Iris pigment epithelial cell (primary cell): ENCODE measurements around the gene CSTPP1.
"Not testable (repeated sequence)": the region's sequence is repeated elsewhere in the genome, so short reads cannot be mapped to it uniquely, and the experiment has no call there.

ENCODE experiments used
- DNase-seq: peaks from one replicate; pipeline ENCODE4 v3.0.0-alpha.2; 2011; ENCODE audit warnings: low read depth

CSTPP1 gene

DNA sequence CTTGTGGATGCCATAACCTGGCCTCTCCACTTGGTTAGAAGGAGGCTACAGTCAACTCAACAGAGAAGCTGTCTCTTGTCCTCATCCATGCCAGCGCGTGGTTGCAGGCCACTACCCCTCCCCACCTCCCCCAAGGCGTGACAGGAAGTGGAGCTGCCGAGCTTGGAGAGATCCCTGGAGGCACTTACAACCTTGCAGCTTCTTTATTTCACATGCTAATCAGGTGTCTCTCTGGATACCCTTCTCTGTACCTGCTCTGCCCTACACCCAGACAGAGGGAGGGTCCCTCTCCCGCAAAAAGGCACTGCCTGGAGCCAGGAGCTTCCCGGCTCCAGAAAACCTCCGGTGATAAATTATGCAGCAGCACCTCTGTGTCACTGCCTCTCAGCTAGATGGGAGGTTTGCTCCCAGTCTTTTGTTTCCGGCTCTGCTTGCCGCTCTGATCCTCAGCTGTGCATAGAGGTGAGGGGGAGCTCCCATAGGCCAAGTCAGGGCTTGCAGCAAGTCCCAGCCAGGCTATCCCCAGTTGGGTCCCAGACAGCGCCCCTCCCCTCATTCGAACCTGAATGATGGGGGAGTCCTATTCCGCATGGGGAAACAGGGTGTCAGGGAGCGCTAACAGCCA, 23.9 kb upstream of the CSTPP1 start:
- no peak for DNase-seq

DNA sequence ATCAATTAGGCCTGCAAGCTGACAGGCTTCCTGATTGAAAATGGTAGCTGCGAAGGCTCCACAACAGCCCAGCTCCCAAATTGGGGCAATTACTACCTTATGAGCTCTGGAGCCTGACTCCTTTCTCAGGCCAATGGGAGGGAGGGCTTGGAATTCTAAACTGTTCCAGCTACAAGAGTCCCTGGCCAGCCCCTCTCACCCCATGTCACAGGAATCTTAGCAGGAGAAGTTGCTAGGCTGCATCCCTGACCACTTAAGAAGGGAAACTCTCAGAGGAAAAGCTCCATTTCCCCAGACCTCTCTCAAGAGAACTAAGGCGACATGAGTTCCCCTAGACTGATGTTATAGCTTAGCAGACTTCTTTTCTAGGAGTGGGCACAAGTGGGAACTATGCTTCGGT, 23.1 kb upstream of the CSTPP1 start:
- DNase-seq: no peak

DNA sequence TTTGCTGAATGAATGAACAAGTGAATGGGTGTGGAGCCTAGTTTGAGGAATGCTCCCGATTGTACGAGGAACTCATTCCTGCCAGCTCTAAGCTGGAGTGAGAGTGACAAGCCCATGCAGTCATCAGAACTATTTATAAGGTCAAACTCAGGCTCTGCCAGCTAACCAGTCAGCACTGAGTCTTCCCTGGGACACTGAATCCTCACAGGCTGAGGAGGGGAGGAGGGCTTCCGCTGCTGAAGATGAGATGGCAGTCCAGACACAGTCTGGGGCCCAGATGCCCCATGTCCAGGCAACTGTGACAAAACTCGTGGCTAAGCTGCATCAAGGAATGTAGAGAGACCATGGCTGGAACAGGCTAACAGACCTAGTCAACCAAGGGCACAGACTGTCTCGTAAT, 22.2 kb upstream of the CSTPP1 start:
- DNase-seq: no peak

DNA sequence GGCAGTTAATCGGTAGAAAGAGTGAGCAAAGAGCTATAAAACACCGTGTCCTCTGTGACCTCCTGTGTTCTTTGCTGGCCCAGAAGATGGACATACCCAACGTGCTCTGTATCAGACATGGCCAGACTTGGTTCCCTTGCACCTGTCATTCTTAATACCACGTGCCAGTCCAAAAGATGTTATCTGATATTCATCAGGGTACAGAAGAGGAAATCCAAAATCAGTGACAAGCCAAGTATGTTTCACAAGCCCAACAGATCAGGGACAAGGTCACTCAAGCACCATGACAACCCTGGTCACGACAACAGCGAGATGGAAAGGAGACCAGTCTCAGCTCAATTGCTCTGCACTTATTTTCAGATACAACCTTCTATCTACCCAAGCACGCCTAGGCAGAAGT, 21.7 kb upstream of the CSTPP1 start:
- DNase-seq: no peak

DNA sequence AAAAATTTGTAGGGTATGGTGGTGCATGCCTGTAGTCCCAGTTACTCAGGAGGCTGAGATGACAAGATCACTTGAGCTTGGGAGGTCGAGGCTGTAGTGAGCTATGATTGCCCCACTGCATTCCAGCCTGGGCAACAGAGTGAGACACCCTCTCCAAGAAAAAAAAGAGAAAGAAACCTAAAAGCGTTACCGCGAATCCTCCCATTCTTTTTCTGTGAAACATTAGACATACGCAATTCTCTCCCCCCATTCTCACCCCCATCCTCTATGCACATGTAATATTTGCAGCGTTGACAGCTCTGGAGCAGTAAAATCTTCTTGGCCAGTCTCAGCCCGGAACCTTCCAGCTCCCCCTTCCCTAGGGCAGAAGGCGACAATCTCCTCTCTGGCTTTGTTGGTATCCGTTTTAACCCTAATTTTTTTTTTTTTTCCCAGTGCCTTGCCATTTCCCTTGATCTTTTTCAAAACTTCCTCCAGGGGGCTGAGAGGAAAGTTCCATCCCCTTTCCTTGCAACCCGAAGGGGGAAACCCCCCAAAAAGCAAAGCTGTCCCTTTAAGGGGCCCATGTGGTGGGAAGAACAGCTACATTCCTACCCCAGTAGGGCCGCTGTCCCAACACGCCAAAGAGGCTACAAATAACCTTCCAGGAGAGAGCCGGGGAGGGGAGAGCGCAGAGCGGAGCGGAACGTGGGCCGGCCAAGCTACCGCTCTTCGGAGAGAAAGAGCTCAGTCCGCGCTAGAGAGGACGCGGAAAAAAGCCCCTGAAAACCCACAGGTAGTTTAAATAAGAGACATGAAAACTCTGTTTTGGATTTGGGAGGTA, 20.1 kb upstream of the CSTPP1 start:
- peak; percentile 63 for DNase-seq

DNA sequence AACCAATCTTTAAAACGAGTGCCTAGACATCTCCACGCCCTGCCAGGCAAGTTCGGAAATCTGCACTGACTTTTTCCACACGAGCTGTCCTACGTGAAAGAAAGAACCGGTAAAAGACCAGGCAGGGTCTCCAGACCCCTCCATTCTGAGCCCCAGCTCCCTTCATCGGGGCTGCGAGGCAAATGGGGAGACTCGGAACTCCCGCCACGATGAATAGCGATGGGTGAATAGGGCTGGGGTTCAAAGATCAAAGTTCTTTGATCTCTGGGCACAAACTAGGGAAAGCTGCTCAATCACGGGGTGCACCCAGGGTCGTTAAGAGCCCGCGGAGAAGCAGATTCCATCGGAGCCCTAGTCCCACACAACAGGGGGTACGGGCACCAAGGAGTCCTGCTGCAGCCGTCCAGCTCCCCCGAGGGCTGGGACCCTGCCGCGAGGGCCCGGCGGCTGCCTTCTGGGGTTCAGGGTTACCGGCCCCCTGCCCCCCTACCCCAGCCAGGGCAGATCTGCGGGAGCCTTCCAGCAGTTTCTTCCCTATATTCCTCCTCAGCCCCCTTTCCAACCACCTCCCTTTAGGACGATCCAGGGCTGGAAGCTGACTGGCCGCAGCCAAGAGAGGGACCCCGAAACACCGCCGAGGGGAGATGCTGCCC, 19.3 kb upstream of the CSTPP1 start:
- no peak for DNase-seq

DNA sequence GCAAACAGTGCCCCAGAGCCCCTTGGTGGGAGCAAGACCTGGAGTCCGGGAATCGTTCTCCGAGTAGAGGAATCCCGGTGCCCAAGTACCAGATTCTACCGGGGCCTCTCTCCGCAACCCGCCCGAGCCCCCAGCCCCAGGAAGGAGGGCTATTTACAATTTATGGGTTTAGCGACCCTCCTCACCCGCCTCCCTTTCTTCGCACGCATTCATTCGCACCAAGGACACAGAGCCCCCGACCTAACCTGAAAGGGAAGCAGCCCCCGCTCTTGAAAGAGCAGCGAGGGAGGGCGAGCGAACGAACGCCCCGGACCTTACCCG, 18.8 kb upstream of the CSTPP1 start:
- no peak for DNase-seq

DNA sequence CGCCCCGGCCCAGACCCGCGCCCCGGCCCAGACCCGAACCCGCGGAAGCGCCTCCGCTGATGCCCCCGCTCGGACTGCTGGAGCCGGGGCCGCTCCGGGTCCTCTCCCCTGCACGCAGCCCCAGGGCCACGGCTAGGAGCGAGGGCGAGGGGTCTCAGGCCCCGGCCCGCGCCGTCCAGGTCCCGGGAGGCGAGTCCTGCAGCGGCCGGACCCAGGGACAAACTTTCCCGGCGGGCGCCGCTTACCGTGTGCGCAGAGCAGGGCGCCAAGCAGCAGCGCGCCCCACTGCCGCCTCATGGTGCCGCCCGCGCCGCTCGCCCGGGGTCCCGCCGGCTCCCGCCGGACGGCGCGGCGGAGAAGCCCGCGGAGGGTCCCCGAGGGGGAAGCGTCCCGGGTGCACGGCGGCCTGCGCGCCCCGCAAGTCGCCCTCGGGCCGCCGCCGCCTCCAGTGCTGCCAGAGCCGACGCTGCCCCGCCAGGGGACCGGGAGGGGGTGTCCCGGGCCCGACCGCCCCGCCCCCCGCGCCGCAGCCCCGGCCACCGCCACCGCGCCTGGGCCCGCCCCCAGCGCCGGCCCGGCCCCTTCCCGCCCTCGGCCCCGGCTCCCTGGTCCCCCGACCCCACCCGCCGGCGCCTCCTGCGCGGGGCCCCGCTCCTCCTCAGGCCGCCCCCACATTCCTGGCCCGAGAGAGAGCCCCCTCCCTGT, 18.3 kb upstream of the CSTPP1 start, which contains the start of gene LRP4:
Gene LRP4, minus strand, starts transcription at position 468 of the 705 bp plus-strand sequence. Its CDS starts 171 bp downstream, at position 297.
- DNase-seq: no peak

DNA sequence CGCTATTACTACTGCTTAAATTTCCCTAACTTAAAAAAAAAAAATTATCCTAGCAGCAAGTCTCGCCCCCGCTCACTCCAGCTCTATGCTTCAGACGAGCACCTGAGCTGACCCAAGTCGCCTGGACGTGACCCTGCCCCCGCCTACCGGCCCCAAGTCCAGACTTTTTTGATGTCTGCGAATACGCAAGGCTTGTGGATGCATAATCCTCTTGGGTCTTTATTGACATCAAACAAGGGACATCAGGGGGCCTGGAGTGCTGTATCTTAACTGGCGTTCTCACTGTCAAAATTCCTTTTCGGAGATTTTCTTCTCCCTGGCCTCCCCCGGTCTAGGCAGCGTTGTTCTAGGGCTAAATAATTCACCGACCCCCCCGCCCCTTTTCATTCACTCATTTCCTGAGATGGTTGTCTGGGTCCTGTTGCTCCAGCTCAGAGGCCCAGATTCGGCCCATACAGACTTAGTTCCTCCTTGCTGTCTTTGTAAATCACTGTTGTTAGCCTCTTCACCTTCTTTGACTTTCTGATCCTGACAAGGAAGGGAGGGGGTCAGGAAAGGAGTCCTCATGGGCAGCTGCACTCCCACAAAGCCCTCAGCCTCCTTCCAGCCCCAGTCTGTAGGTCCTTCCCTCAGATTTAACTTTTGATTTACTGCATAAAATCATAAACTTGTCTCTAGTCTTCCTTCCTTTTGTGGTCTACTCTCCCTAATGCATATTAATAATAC, 17.6 kb upstream of the CSTPP1 start:
- no peak for DNase-seq

DNA sequence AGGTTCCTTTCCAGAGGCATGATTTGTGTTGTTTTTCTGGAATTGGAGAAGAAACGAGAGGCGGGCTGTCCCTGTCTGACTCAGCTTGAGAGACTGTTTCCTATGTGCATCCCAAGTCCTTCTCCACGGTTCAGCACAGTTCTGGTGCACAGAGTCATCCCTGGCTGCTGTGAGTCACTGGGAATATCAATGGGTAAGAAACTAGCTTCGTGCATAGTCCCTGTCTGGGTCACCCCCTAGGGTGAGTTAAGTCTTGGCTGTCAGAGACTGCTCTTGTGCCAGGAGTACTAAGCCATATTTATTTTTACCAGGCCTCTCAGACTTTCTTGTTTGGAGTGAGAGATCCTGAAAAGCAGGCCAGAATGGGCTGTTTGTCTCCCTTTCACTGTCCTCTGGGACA, 15.8 kb upstream of the CSTPP1 start:
- DNase-seq: peak; percentile 94

DNA sequence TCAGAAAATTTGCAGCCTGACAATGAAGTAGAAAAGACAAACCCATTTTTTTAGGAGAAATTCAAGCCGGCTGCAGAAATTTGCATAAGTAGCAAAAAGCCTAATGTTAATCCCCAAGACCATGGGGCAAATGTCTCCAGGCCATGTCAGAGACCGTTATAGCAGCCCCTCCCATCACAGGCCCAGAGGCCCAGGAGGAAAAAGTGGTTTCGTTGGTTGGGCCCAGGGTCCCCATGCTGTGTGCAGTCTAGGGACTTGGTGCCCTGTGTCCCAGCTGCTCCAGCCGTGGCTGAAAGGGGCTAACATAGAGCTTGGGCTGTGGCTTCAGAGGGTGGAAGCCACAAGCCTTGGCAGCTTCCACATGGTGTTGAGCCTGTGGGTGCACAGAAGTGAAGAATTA, 8.6 kb upstream of the CSTPP1 start:
- DNase-seq: not testable (repeated sequence)

DNA sequence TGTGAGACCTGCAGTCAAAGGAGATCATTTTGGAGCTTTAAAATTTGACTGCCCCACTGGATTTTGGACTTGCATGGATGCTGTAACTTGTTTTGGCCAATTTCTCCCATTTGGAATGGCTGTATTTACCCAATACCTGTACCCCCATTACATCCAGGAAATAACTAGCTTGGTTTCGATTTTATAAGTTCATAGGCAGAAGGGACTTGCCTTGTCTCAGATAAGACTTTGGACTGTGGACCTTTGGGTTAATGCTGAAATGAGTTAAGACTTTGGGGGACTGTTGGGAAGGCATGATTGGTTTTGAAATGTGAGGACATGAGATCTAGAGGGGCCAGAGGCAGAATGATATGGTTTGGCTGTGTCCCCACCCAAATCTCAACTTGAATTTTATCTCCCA, 7.9 kb upstream of the CSTPP1 start:
- not testable (repeated sequence) for DNase-seq

DNA sequence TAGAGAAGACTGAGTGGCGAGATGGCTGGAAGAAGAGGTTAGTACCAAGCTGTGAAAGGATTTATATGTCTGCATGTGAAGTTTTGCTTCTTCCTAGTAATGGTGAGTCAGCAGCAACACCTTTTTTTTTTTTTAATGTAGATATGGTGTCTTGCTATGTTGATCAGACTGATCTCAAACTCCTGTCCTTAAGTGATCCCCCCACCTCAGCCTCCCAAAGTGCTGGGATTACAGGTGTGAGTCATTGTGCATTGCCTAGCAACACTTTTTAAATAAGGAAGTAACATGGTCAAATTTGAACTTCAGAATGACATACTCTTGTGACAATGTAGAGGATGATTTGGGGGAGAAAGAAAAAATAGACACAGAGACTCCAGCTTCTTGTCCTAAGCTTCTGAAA, 6.5 kb upstream of the CSTPP1 start:
- peak; percentile 64 for DNase-seq

DNA sequence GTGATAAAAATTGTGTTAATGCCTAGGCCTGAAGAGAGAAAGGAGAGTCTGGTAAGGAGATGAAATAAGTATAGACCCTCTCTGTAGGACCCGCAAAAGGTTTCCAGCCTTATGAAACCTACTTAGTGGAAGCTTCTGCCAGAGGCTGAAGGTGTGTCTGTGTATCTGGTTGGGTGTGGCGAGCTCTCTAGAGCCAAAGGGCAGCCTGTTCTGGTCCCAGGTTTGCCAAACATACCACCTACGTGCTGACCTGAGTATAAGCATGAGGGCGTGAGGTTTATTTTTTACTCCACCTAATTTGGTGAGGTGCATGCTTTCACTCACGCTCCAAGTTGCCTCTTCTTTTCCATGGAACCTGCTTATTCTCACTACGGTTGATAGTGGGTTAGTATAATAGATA, 5.6 kb downstream of the CSTPP1 start:
- no peak for DNase-seq

DNA sequence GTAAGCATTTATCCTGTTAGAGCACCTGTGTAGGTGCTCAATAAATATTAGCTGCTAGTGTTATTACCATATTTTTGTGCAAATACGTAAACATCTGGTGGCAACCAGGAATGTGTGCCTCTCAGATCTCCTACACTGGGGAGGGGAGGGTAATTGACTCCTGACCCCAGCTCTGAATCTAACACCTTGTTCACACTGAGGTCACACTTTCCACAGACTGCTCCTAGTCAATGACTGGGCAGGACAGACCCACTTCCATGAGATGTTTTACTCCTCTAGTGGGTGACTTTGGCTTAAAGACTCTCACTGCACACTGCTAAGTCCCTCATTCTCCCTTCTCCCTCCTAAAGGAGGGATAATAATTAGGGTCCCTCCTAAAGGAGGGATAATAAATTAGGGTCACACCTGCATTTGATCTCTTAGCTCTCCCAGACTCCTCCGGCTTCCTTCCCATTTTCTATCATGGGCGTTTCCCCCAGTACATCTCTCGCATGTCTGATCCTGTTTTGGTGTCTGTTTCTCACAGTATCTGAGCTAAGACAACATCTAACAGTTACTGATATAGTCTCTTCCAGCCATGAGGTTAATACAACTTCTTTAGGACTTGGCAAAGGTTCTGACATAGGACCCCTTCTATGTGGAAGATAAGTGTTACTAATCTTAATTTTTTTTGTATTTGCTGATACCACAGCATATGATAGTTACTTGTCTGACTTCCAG, 8.0 kb downstream of the CSTPP1 start:
- no peak for DNase-seq

DNA sequence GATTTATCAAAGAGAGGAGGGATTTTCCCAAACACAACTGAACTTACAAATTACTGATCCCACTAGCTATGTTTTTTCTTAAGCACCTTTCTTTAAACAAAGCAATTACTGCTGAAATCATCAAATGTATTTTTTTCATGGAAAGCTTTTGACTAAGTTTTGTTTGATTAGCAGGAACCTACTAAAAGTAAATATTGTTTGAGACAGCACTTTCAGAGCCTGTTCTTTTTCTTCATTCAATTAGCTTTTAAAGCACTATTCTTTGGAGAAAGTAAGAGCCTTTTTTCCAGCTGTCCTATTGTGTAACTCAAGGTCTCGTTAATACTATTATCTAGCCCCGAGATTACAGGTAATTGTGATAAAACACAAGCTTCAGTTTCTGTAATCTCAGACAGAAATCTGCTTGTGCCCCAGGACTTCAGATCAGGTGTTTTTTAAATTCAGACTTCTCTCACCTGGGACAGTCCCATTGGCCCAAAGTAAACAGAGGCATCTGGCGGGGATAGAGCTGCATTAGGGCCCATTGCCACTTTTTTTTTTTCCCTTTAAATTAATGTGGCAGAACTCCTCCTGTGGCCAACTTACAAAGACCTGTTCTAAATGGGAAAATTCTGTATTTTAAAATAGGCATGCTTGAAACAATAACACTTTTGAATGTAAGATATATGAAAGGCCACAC, 11.0 kb downstream of the CSTPP1 start:
- no peak for DNase-seq

DNA sequence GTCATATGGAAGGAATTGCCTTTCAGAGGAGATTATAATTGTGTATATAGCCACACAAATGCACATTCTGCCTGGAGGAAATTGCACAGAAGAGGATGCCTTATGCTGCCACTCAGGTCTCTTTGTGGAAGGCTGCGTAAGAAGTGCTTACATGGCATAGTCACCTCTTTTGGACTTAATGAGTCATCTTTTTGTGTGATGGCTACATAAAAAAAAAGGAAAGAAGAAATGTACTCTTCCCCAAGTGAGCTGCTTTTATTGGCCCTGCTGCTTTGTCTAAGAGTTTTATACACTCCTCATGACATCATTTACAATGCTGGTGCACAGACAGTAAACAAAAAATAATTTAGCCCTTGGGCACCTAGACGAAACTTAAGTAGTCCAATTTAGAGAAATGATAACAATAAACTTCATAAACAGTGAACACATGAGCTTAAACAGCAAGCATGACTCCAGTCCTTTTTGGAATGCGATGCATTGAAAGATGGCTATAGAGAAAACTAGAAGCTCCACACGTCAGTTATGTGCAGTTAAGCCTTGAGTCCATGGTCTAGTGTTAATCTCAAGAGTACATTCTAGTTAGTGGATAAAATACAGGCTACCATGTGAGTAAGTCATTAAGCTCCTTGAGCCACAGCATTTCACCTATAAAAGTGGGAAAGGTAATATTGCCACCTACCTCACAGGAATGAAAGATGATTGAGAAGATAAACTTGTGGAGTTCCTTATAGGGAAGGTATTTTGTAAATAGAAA, 12.0 kb downstream of the CSTPP1 start:
- peak; percentile 89 for DNase-seq

DNA sequence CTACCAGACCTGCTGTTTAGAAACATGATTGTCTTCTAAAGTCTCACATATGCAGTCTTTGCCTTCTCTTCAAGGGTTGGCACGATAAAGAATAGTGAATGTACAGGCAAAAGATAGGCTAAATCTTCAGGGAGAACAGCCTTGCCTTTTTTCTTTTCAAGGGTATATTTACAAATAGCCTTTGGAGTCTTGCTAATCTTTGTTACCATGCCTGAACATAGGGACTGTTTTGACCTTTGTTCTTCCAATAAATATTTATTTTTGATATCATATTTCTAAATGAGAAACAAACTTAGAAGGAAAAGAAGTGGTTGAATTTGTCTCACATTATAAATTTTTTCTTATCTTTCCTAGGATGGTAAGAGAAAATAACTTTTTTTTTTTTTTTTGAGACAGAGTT, 12.7 kb downstream of the CSTPP1 start:
- no peak for DNase-seq

DNA sequence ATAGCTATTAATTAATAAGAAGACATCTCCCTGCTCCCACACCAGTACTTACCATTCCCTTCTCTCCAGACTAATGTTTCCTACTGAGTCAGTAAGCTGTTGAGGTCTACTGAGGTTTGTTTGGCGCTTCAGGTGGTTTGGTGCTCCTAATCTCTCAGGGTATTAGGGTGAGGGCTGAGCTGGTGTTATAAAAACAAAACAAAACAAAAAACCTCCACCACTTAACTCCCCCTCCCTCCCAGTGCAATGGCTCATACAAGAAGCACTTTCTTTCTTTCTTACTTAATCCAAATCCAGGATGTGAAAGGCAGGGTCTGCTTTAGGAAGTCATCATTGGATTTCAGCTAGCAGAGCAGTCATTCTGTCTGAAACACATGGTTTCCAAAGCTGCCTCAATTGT, 15.3 kb downstream of the CSTPP1 start:
- DNase-seq: peak; percentile 49

DNA sequence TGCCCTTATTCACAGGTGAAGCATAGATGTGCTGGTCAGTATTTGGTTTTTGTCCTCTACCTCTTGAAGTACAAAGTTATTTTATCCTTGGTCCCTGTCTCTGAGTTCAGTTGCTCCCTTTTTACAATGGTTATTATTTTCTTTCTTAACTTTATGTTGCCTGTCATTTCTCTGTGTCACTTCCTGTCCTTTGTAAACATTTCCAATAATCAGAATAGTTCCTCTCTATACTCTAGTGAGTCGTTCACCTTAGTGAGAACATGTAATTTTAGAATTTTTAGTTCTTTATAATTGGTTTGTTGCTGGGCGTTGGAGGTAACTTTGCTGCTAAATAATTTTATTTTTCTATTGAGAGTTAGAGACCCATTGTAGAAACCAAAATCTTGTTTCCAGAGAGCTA, 16.0 kb downstream of the CSTPP1 start:
- DNase-seq: no peak
